HEK293T (cell line): ENCODE measurements around the gene ZNF764.

Experiments
- ELF4 ChIP-seq: fragments of 450-650 bp; IDR thresholded peaks from 2 replicates; pipeline ENCODE4 v1.6.1; 2017; ENCODE audit warnings: antibody characterized with exemption
- FOXA1 ChIP-seq: fragments of 450-650 bp; IDR thresholded peaks from 2 replicates; pipeline ENCODE4 v1.6.1; 2016; ENCODE audit warnings: mild to moderate bottlenecking
- FOXM1 ChIP-seq: fragments of 450-650 bp; IDR thresholded peaks from 2 replicates; pipeline ENCODE4 v1.6.1; 2017; ENCODE audit warnings: mild to moderate bottlenecking, borderline replicate concordance
- L3MBTL2 ChIP-seq: fragments of 450-650 bp; conservative IDR thresholded peaks from 2 replicates; pipeline ENCODE4 v1.6.1; 2016; ENCODE audit warnings: mild to moderate bottlenecking
- LEF1 ChIP-seq: fragments of 450-650 bp; IDR thresholded peaks from 2 replicates; pipeline ENCODE4 v1.6.1; 2017; ENCODE audit warnings: mild to moderate bottlenecking, borderline replicate concordance
- NFRKB ChIP-seq: fragments of 450-650 bp; IDR thresholded peaks from 2 replicates; pipeline ENCODE4 v1.6.1; 2016; ENCODE audit warnings: mild to moderate bottlenecking, moderate library complexity
- SUZ12 ChIP-seq: fragments of 450-650 bp; IDR thresholded peaks from 2 replicates; pipeline ENCODE4 v1.6.1; 2016; ENCODE audit warnings: mild to moderate bottlenecking
- ZNF384 ChIP-seq: fragments of 450-650 bp; IDR thresholded peaks from 2 replicates; pipeline ENCODE4 v1.6.1; 2016

DNA sequence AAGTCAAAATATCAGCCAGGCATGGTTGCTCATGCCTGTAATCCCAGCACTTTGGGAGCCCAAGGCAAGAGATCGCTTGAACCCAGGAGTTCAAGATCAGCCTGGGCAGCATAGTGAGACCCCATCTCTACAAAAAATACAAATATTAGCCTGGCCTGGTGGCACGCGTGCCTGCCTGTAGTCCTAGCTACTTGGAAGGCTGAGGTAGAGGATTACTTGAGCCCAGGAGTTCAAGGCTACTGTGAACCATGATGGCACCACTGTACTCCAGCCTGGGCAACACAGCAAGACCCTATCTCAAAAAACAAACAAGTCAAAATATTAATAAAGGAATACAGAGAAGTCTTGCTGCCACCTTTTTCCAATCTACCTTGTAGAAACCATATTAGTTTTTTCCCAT, 47.8 kb upstream of the ZNF764 start:
- no peak for TF ChIP-seq FOXM1
- TF ChIP-seq LEF1 = no peak
- TF ChIP-seq ZNF384 = no peak
- no peak for TF ChIP-seq ELF4
- no peak for TF ChIP-seq SUZ12
- TF ChIP-seq L3MBTL2 = no peak
- TF ChIP-seq FOXA1 = no peak
- TF ChIP-seq NFRKB = no peak
